Liver (tissue), 9 donors: ENCODE data around the gene VDAC1. TPM values are rescaled to one million over a fixed set of nuclear protein-coding genes. Genes with fewer than 3 reads are reported as not detected.

Source experiments
- DNase-seq: peaks from one replicate; pipeline ENCODE4 v3.0.0-alpha.2; 2017; ENCODE audit warnings: low spot score
- H3K27ac ChIP-seq, 2 donors: one replicate each; pipeline ENCODE4 v1.7.0; 2013; ENCODE audit warnings: inconsistent platforms in 2 of 2, low read length in 2 of 2, control low read depth in 1 of 2, low read depth in 1 of 2, mild to moderate bottlenecking in 1 of 2
- H3K27me3 ChIP-seq, 4 donors: one replicate each; pipeline versions ENCODE4 v1.6.1 to v1.7.0; 2013; ENCODE audit warnings: low read length in 3 of 4, inconsistent platforms in 1 of 4, mild to moderate bottlenecking in 1 of 4, moderate library complexity in 1 of 4; ENCODE audit not compliant: control insufficient read depth in 4 of 4, insufficient read depth in 4 of 4
- H3K36me3 ChIP-seq, 4 donors: one replicate each; pipeline versions ENCODE4 v1.6.1 to v1.7.0; 2013; ENCODE audit warnings: low read length in 3 of 4, mild to moderate bottlenecking in 3 of 4, low read depth in 1 of 4, moderate library complexity in 1 of 4; ENCODE audit not compliant: control insufficient read depth in 4 of 4, insufficient read depth in 3 of 4
- H3K4me1 ChIP-seq, 4 donors: one replicate each; pipeline versions ENCODE4 v1.6.1 to v1.7.0; 2013; ENCODE audit warnings: low read length in 3 of 4, mild to moderate bottlenecking in 3 of 4, moderate library complexity in 1 of 4; ENCODE audit not compliant: control insufficient read depth in 4 of 4, insufficient read depth in 4 of 4
- H3K4me3 ChIP-seq, 3 donors: one replicate each; pipeline versions ENCODE4 v1.6.1 to v1.7.0; 2013; ENCODE audit warnings: low read length in 3 of 3, control low read depth in 1 of 3, low read depth in 1 of 3, mild to moderate bottlenecking in 1 of 3
- H3K9ac ChIP-seq, 2 donors: one replicate each; pipeline ENCODE4 v1.7.0; 2013; ENCODE audit warnings: low read length in 2 of 2, mild to moderate bottlenecking in 2 of 2, moderate library complexity in 2 of 2, control low read depth in 1 of 2, low read depth in 1 of 2
- H3K9me3 ChIP-seq, 4 donors: one replicate each; pipeline versions ENCODE4 v1.6.1 to v1.7.0; 2013; ENCODE audit warnings: low read length in 3 of 4; ENCODE audit not compliant: control insufficient read depth in 4 of 4
- CTCF ChIP-seq: fragments of 150-350 bp; IDR thresholded peaks from 2 replicates; pipeline ENCODE4 v1.5.1; 2017; ENCODE audit warnings: improper control_type of control experiment, low read depth, low read length; ENCODE audit not compliant: missing input control
- FOXA1 ChIP-seq: IDR thresholded peaks from 2 replicates; pipeline ENCODE4 v1.6.1; 2016; ENCODE audit warnings: antibody characterized with exemption
- FOXA2 ChIP-seq: IDR thresholded peaks from 2 replicates; pipeline ENCODE4 v1.6.1; 2016; ENCODE audit warnings: antibody characterized with exemption
- GABPA ChIP-seq, 2 donors: IDR thresholded peaks in 1 of 2; conservative IDR thresholded peaks in 1 of 2; 2 replicates each; pipeline ENCODE4 v1.6.1; 2016; ENCODE audit warnings: antibody characterized with exemption in 2 of 2, mild to moderate bottlenecking in 1 of 2, moderate library complexity in 1 of 2
- HNF4A ChIP-seq, 2 donors: conservative IDR thresholded peaks; 2 replicates each; pipeline ENCODE4 v1.6.1; 2016; ENCODE audit warnings: antibody characterized with exemption in 2 of 2, mild to moderate bottlenecking in 2 of 2
- JUND ChIP-seq, 2 donors: IDR thresholded peaks; 2 replicates each; pipeline ENCODE4 v1.6.1; 2016; ENCODE audit warnings: antibody characterized with exemption in 2 of 2
- RAD21 ChIP-seq, 2 donors: IDR thresholded peaks; 2 replicates each; pipeline ENCODE4 v1.6.1; 2016; ENCODE audit warnings: antibody characterized with exemption in 2 of 2, mild to moderate bottlenecking in 2 of 2
- REST ChIP-seq: IDR thresholded peaks from 2 replicates; pipeline ENCODE4 v1.6.1; 2016; ENCODE audit warnings: antibody characterized with exemption, mild to moderate bottlenecking
- RXRA ChIP-seq, 2 donors: IDR thresholded peaks; 2 replicates each; pipeline ENCODE4 v1.6.1; 2017 to 2018; ENCODE audit warnings: antibody characterized with exemption in 2 of 2, mild to moderate bottlenecking in 1 of 2
- SP1 ChIP-seq: IDR thresholded peaks from 2 replicates; pipeline ENCODE4 v1.6.1; 2018; ENCODE audit warnings: antibody characterized with exemption, mild to moderate bottlenecking
- YY1 ChIP-seq: IDR thresholded peaks from 2 replicates; pipeline ENCODE4 v1.6.1; 2016; ENCODE audit warnings: antibody characterized with exemption, mild to moderate bottlenecking
- WGBS: extraction: QIAGEN DNeasy Blood & Tissue Kit; methylation state at CpG from one replicate; pipeline ENCODE4 v1.1.7; 2013; 5-methylcytosine and 5-hydroxymethylcytosine counted together
- polyA plus RNA-seq, 2 donors: library from polyadenylated mRNA; stranded (reverse) in 1 of 2; unstranded in 1 of 2; fragments of 200-250 nt in 1 of 2; fragments of >200 nt in 1 of 2; fragmentation: Nextera tagmentation in 1 of 2; extraction: Ambion mirVana in 1 of 2; gene quantifications; one replicate each; pipeline versions ENCODE4 v1.2.1 to v1.2.3, GENCODE V29; 2013 to 2015
- total RNA-seq, 2 donors: library from RNA; depleted of rRNA; stranded (reverse); fragments of >200 nt; gene quantifications; one replicate each; pipeline ENCODE4 v1.2.3, GENCODE V29; 2014
- TF ChIP-seq, protein P1 (sequence below): IDR thresholded peaks from 2 replicates; pipeline ENCODE4 v1.6.1; 2016; ENCODE audit warnings: antibody characterized with exemption
- TF ChIP-seq, protein P2 (sequence below): IDR thresholded peaks from 2 replicates; pipeline ENCODE4 v1.6.1; 2016; ENCODE audit warnings: antibody characterized with exemption
- donor health status: healthy.
- donor health status: healthy.
- donor health status: healthy.
- donor health status: healthy.
- donor health status: healthy.

The VDAC1 gene
- total and polyA plus RNA-seq, 4 donors: 85.4 to 139 (median 121) TPM

DNA sequence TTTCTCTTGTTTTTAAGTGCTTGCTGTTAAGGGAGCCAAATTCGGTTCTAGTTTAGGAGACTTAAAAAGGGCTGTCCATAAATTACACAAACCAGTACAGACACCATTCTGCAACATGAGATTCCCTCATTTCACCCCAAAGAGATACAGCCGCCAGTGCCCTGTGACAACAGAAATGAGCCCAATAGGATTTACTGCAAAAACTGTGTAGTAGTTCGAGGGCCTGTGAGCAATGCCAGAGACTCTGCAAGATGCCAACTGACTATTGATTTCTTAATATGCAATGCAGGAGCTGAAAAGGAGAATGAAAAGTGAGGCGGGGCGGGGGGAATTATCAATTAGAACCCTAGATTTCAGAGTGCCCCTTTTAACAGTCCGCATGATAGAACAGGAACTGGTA lies 30.6 kb downstream of the VDAC1 start:
- H3K4me3 ChIP-seq: no peak overlapping the region
- no peaks in the 10 kb centered on the region for H3K27me3 ChIP-seq
- H3K4me1 ChIP-seq: peaks cover 0 to 29% (median 13%) of the 10 kb centered on the region in 4 donors
- H3K9me3 ChIP-seq: no peaks in the 10 kb centered on the region
- no peak overlapping the region for H3K27ac ChIP-seq
- no peak for TF ChIP-seq RXRA (IDR thresholded peaks at IDR 0.05)
- no peak for TF ChIP-seq REST
- TF ChIP-seq, protein P1, sequence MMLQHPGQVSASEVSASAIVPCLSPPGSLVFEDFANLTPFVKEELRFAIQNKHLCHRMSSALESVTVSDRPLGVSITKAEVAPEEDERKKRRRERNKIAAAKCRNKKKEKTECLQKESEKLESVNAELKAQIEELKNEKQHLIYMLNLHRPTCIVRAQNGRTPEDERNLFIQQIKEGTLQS: no peak
- no peak for TF ChIP-seq YY1
- TF ChIP-seq SP1: no peak
- no peak for TF ChIP-seq GABPA (IDR thresholded peaks at IDR 0.05 in 1 of 2, conservative IDR thresholded peaks at IDR 0.05 in 1 of 2)
- TF ChIP-seq FOXA1: no peak
- no peak for TF ChIP-seq CTCF
- no peak for TF ChIP-seq HNF4A (conservative IDR thresholded peaks at IDR 0.05)
- TF ChIP-seq RAD21 (IDR thresholded peaks at IDR 0.05): no peak
- TF ChIP-seq, protein P2, sequence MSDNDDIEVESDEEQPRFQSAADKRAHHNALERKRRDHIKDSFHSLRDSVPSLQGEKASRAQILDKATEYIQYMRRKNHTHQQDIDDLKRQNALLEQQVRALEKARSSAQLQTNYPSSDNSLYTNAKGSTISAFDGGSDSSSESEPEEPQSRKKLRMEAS: no peak
- TF ChIP-seq JUND (IDR thresholded peaks at IDR 0.05): no peak
- TF ChIP-seq FOXA2: no peak
- 51% methylated on average over 6 of the region's 6 CpGs for WGBS
- H3K9ac ChIP-seq: peak overlapping the region in 1 of 2 donors; percentile 7
- no peak for DNase-seq
- peaks cover 5 to 33% (median 18%) of the 10 kb centered on the region in 4 donors for H3K36me3 ChIP-seq

GRCh38 chr5:133970325-133970909 lies 34.4 kb downstream of the VDAC1 start:
- DNase-seq: no peak
- TF ChIP-seq, protein P1: peak; percentile 14
- TF ChIP-seq YY1: no peak
- Histone ChIP-seq H3K27ac (peak overlapping the region; percentile 14 to 73), H3K27me3 (no peaks in the 10 kb centered on the region), H3K4me1 (peaks cover 0 to 41% (median 21%) of the 10 kb centered on the region in 4 donors), H3K9me3 (no peaks in the 10 kb centered on the region), H3K36me3 (peaks cover 0 to 25% (median 12%) of the 10 kb centered on the region in 4 donors), H3K4me3 (no peak overlapping the region), H3K9ac (no peak overlapping the region)
- 83% methylated on average over 2 of the region's 2 CpGs for whole genome bisulfite sequencing
